ENCODE data around the gene SUPV3L1. TPM values are rescaled to one million over a fixed set of nuclear protein-coding genes. Genes with fewer than 3 reads are reported as not detected.

The SUPV3L1 gene
- total RNA-seq, 1 experiment from 2014 or later = 24.9 TPM

Other genes starting within 250 kb of the SUPV3L1 start
- gene DDX21, start 224.1 kb upstream of the SUPV3L1 start, total RNA-seq (2014; rRNA removed) = 94.7 and 96.7 TPM in 2 replicates
- gene KIFBP, start 191.4 kb upstream of the SUPV3L1 start, total RNA-seq (2014; rRNA removed) = 63.4 and 65.1 TPM in 2 replicates
- 409 and 438 TPM in 2 replicates for gene SRGN, start 92.1 kb upstream of the SUPV3L1 start, total RNA-seq (2014; rRNA removed)
- gene VPS26A, start 56.1 kb upstream of the SUPV3L1 start, total RNA-seq (2014; rRNA removed) = 31.2 and 54.3 TPM in 2 replicates
- gene HKDC1, start 40.1 kb downstream of the SUPV3L1 start, total RNA-seq (2014; rRNA removed) = 0.17 and 1.1 TPM in 2 replicates
- gene HK1, start 98.3 kb downstream of the SUPV3L1 start, total RNA-seq (2014; rRNA removed) = 113 and 124 TPM in 2 replicates
- gene TACR2, start 236.7 kb downstream of the SUPV3L1 start, total RNA-seq (2014; rRNA removed) = 0.29 TPM in 1 of 2 replicates, not detected in the other

Data from LHCN-M2 (cell line).